HL-60/S4 treated with retinoic acid at 250 ng/mL for 4 days and 3 days (cell line): Measurements from ENCODE around the gene SREK1.
"Not testable (repeated sequence)": the region's sequence is repeated elsewhere in the genome, so short reads cannot be mapped to it uniquely, and the experiment has no call there.

Source experiments
- in situ Hi-C: fragments of 300-500 bp; cut with MboI; formaldehyde crosslinking; loops from 2 replicates; pipeline ENCODE4 v1.7.0; 2022; ENCODE audit warnings: low sequenced_read_pairs

The SREK1 gene

DNA sequence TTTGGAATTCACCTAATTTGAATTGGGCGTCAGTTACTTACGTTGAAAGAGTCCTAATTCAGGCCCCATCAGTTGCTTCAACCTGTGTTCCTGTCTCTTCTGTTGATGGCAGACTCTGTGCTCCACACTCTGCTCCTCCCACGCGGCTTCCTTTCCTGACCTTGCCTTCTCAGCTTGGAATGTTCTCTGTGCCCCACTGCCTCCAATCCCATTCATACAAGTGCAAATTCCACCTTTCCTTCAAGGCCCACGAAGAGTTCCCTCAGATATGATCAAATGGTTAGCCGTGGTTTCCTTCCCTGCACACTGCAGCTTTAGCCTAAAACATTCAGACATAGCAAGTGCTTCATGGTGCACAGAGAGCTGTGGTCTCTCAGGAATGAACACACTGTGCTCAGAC lies 65.7 kb downstream of the SREK1 start:
- in situ Hi-C loops: no loop called here

DNA sequence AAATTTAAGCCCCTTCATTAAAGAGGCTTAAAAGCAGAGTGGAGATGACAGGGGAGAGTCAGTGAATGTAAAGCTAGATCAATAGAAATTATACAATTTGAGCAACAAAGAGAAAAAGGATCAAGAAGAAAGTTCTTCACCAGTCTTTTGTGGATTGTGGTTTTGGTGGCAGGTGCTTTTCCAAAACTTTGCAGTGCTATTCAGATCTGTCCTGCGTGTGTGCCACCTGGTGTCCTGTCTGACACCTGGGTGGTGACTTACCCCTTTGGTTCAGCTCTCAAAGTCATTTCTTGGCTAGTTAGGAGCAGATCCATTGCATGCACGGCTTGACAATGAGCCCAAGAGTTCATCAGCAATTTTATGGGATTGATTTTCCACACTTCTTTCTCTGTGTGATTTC lies 69.4 kb downstream of the SREK1 start:
- in situ Hi-C loops: no loop called here

DNA sequence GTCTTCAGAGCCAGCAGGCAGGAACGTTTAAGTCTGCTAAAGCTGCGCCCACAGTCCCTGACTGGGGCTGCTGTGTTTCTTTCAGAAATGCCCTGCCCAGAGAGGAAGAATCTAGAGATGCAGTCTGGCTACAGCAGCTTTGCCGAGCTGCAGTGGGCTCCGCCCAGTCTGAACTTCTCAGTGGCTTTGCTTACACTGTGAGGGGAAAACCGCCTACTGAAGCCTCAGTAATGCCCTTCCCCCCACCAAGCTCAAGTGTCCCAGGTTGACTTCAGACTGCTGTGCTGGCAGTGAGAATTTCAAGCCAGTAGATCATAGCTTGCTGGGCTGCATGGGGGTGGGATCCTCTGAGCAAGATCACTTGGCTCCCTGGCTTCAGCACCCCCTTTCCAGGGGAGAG lies 78.4 kb downstream of the SREK1 start:
- in situ Hi-C loops: no loop called here

DNA sequence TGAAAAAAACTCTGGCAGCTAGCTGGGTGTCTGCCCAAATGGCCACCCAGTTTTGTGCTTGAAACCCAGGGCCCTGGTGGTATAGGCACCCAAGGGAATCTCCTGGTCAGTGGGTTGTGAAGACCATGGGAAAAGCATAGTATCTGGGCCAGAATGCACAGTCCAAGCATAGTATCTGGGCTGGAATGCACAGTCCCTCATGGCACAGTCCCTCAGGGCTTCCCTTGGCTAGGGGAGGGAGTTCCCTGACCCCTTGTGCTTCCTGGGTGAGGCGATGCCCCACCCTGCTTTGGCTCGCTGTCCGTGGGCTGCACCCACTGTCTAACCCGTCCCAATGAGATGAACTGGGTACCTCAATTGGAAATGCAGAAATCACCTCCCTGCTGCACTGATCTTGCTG lies 78.8 kb downstream of the SREK1 start:
- in situ Hi-C loops: not testable (repeated sequence)

DNA sequence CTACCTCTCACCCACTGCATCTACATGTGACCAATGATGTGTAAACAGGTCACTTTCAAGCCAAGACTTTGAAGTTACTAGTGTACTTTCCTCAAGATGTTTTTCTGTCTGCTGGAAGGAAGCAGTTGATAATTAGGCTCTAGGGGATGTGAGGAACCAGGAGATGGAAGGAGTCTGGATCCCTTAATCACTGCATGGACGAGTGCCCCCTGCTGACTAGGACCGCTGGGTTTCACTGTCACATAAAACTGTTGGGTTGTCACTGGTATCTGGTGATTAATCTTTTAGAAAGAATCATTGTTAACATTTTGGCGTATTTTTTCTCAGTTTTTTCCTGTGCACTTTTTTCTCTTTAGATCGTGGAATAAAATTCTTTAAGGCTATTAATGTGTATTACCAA lies 79.5 kb downstream of the SREK1 start:
- in situ Hi-C loops: no loop called here

DNA sequence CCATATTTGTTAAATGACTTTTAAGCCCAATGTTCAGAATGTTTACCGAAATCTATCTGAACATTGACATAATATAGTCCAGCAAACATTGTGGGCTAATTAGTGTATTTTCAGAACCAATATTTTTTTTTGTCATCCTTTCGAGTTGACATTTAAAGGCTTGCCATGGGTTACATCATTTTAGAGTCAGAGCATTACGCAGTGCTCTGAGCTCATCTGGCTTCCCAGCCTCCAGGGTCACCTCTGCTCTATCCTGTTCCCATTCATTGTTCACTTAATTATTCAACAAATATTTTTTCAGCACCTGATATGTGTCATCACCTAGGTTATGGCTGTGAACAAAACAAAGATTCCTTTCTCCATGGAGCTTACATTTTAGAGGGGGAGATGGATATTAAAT lies 80.2 kb downstream of the SREK1 start:
- in situ Hi-C loops: no loop called here

DNA sequence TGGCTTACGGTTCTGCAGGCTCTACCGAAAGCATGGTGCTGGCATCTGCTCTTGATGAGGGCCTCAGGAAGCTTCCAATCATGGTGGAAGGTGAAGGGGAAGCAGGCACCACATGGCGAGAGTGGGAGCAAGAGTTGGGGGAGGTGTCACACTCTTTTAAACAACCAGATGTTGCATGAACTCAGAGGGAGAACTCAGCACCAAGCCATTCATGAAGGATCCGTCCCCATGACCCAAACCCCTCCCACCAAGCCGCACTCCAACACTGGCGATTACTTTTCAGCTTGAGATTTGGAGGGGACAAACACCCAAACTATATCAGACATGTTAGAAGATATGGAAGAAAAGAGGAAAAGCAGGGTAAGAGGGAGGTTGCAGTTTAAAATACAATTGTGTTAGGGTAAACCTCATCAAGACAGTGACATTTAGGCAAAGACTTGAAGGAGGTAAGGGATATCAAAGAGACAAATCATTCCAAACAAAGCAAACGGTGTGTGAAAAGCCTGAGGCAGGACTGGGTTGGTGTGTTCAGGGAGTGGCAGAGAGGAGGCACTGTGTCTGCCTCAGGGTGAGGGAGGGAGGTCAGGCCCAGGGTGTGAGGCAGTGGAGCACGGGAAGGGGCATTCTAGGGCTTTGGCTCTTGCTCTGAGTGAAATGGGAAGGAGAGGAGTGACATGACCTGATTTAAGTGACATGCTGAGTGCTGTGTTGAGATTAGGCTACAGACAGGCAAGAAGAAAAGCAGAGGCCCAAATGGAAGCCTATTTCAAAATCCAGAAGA lies 80.9 kb downstream of the SREK1 start:
- in situ Hi-C loops: no loop called here

DNA sequence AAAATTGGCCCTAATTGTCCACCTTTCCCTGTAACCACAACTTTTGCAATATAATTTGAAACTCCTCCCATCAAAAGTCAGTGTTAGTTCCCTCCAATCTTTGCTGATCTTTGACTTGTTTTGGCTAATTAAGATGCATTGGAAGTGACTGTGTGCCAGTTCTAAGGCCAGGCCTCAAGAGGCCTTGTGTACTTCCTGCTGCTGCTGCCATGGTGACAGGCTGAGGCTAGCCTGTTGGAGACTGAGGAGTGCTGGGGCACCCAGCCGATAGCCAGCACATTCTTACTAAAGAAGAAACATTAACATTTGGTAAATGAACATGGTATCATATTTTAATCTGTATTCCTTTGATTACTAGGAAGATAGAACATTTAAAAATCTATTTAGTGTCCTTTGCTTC lies 86.5 kb downstream of the SREK1 start:
- in situ Hi-C loops: no loop called here

DNA sequence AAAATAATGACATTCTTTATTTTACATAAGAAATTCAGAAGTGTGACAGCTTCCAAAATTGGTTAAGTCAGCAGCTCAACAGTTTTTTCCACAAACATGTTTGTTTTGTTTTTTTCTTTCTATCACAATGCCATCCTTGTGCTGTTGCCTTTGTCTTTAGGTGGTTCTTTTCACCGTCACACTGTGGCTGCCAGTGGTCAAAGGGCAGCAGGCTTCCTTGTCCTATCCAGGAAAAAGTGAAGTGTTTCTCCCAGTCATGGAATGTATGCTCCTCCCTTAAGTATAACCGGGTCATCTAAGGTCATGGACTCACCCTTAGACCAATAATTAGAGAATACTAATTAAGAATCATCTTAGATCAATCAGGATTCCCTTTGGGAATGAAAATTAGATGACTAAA lies 87.4 kb downstream of the SREK1 start:
- in situ Hi-C loops: no loop called here

DNA sequence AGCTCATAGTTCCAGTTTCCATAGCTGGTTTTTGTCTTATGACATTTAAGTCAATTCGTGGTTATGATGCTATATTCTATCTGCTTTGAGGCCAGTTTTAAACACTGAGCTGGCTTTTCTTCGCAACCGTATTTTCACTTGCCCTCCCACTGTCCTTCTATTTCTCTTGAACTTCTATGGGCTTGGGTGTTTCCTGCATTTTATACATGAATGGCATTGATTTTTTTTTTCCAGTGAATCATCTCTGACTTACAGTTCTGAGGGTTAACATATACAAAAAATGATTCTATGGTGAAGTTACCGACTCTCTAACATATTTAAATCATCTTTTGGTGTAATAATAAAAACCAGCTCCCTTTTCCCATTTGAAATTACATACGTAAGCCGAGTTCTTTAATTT lies 88.2 kb downstream of the SREK1 start:
- in situ Hi-C loops: no loop called here

DNA sequence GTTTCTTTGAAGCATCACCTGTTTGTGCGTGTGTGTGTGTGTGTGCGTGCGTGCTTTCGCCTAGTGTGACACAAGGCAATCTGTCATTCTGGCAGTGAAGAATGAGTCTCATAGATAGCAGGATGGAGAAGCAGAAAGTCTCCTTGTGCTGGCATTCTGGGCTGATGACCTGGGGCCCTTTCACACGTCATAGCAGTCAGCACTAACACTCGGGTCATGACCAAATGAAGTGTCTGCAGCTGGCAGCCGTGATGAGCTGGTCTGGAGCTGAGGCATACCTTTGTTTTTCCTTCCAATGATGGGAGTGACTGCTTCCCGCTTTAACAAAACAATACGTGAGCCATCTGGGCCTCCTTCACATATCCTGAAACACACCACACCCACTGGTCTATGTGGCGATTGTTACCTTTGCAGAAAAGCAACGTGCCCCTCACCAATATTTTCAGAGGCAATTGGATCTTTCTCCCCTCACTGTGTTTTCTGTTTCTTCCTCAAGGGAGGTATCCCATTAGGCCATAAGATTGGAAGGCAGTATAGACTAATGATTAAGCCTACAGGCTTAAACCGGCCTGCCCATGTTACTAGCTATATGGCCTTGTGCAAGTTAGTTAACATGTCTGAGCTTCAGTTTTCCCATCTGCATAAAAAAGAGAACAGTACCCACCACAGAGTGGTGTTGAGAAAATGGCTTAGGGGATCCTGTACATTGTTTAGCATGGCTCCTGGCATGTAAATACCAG lies 88.8 kb downstream of the SREK1 start:
- in situ Hi-C loops: no loop called here
